GM21381 (cell line): Measurements from ENCODE around the gene RTN4RL1.

Source experiments
- ATAC-seq: cut with Tn5 transposase; IDR thresholded peaks from one replicate; pipeline ENCODE4 v1.9.1; 2021; ENCODE audit warnings: mild to moderate bottlenecking, moderate library complexity; ENCODE audit not compliant: unreplicated experiment

RTN4RL1 gene

DNA sequence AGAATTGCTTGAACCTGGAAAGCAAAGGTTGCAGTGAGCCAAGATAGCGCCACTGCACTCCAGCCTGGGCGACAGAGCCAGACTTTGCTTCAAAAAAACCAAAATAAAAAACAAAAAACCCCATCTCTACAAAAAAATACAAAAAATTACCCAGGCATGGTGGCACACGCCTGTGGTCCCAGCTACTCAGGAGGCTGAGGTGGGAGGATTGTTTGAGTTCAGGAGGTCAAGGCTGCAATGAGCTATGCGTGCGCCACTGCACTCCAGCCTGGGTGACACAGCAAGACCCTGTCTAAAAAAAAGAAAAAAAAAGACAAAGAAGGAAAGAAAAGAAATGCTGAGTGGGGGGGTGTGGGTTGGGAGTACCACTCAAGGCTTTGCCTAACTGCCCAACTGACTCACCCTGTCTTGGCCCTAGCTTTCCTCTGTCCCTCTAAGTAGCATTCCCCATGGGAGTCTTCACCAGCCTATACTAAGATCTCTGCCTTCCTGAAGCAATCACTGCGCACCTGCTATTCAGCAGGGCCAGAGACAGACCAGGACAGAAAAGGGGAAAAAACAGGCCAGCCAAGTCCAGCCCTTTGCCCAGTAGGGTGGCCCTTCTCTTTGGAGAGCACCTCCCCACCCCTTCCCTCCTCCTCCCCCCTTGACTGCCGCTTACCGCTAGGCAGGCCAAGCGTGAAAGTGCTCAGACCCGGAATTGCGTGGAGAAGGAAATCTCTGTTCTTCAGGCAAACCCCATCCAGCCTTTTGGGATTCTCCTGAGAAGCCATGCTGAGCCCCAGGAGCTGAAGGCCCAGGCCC is 45.8 kb downstream of the RTN4RL1 start:
- no peak for ATAC-seq

DNA sequence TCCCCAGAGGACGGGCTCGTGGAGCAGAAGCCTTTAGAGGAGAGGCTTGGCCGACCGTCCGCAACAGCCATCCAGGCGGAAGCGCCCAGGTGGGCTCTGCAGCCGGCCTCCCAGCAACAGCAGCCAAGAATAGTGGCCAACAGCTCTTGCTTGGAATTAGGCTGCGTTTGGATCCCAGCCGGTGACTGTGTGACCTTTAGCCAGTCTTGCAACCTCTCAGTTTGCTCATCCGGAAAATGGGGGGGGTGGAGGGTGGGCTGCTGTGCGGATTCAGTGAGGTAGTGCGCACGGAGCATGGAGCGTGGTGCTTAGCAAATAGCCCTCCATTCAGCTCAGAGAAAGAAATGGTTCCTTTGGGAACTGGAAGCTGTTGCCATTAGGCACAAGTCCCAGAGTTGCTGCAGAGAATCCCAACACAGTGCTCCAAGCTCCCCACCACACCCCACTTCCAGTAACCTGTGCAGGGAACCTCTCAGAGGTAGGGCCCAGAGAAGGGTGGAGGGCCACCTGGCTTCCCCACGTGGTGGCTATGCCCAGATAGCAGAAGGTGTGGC is 46.7 kb downstream of the RTN4RL1 start:
- ATAC-seq, result no peak

- no peak for ATAC-seq
Observed at GRCh38 chr17:1977583-1978395, 47.3 kb downstream of the RTN4RL1 start.

DNA sequence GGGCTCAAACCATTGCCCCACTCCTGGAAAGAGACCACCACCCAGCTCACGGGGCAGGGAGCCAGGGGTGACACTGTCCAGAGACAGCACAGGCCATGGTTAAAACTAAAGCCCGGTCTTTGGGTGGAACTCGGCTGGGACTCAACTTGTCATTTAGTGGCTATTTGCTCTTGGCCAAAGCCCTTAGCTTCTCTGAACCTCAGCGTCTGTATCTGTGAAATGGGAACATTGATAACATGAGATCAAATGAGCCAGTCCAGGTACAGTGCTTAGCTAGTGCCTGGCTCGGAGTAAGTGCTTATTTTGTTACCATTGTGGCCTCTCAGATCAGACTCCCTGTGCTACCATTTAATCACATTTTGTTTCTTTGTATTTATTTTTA is 48.5 kb downstream of the RTN4RL1 start:
- ATAC-seq, result no peak

DNA sequence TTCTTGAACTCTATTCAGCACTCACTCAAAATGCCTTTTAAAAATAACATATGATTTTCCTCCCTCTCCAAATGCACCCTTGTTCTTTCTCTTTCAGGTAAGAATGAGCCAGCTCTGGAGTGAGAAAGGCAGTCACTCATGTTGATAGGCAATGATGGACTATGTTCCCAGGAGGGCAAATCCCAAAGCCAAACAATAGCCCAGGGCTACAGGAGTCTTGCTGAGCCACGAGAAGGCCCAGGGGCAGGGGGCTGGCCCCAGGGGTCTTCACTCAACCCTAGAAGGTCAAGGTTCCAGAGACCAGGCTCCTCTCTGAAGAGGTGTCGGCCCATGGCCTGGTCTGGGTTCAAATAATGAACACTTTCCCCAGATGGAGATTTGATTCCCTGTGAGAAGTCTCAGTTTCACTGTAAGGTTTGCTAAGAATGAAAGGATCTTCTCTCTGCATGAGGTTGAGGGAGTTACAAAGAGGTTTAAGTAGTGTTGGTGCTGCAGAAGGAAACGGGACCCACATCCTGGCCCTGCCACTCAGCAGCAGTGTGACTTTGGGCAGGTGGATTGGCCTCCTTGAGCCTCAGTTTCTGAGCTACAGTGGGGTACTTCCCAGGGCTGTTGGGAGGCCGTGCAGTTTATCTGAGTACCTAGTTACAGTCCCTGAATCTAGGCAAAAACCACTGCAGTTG is 49.0 kb downstream of the RTN4RL1 start:
- no peak for ATAC-seq

GRCh38 chr17:1975573-1975972 is 49.6 kb downstream of the RTN4RL1 start:
- no peak for ATAC-seq

DNA sequence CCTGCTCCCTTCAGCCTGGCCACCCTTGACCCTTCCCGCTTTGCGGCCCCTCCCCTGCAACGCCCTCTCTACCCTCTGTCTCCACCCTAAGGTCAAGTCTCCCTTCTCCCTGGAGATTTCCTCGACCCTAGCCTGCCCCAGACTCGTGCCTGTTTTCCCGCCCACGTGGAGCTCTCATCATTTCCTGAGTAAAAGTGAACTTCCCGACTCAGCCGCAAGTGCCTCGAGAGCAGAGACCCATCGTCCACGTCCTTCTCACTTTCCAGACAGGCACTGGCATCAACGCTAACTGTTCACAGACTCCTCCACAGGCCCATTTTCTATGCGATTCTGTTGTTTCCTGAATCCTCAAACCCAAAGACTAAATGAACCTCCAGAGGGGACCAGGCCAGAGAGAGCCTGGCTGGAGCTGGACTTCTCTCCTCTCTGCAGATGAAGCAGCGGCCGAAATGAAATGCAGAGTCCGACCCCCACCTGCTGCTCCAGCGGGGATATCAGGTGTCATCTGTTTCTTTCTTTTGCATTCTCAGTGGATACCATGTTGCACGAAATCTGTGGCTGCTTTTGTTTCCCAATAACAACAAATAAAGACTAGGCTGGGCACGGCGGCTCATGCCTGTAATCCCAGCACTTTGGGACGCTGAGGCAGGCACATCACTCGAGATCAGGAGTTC is 52.5 kb downstream of the RTN4RL1 start:
- no peak for ATAC-seq

- ATAC-seq, result no peak
Observed at GRCh38 chr17:1970843-1971384, 54.2 kb downstream of the RTN4RL1 start.

GRCh38 chr17:1969712-1970111 is 55.4 kb downstream of the RTN4RL1 start:
- no peak for ATAC-seq

GRCh38 chr17:1967213-1967612 is 57.9 kb downstream of the RTN4RL1 start:
- no peak for ATAC-seq

- ATAC-seq, result no peak
Observed at GRCh38 chr17:1966274-1967086, 58.7 kb downstream of the RTN4RL1 start.

DNA sequence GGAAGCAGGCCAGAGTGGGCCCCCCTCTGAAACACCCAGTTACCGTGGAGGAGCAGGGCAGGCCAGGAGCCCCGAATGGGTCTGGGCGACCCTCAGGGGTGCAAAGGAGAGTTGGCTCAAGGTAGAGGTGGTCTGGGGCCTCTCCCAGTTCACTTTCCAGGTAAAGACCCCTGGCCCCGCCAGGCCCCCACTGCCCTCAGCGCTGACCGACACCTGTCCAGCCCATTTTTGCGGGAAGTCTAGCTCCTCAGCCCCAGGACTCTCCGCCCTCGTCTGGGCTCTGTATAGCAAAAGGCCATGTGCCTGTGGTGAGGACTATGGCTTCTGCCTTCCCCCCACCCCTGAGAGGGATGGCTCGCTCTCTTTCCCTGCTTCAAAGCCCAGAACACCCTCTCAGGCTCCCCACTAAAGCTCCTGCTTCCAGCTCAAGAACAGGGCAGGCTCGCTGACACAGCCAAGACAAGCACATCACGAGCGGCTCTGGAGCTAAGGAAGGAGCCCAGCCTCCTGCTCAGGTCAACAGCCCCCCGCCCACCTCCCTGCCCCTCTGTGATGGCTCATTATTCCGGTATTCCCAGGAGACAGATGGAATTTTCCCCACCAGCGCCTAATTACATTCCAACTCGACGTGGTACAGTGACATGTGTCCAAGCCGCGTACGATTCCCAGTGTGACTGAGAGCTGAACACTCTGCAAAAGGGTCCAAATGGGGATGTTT is 59.4 kb downstream of the RTN4RL1 start:
- ATAC-seq, result no peak

- no peak for ATAC-seq
Observed at GRCh38 chr17:1963250-1963649, 61.9 kb downstream of the RTN4RL1 start.

- no peak for ATAC-seq
Observed at GRCh38 chr17:1961189-1961588, 63.9 kb downstream of the RTN4RL1 start.

DNA sequence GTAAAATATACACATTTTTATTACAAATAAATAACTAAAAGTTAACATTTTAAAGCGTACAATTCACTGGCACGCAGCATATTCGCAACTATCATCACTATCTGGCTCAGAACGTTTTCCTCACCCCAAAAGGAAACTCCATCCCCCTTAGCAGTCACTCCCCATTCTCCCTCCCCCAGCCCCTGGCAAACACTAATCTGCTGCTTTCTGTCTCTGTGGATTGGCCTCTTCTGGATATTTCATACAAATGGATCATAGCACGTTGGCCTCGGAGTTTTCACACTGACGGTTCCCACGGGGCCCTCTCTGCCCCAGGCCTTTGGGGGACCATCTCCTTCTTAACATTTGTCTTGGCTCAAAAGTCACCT is 64.6 kb downstream of the RTN4RL1 start:
- no peak for ATAC-seq

GRCh38 chr17:1959871-1960544 is 65.1 kb downstream of the RTN4RL1 start:
- ATAC-seq, result no peak

DNA sequence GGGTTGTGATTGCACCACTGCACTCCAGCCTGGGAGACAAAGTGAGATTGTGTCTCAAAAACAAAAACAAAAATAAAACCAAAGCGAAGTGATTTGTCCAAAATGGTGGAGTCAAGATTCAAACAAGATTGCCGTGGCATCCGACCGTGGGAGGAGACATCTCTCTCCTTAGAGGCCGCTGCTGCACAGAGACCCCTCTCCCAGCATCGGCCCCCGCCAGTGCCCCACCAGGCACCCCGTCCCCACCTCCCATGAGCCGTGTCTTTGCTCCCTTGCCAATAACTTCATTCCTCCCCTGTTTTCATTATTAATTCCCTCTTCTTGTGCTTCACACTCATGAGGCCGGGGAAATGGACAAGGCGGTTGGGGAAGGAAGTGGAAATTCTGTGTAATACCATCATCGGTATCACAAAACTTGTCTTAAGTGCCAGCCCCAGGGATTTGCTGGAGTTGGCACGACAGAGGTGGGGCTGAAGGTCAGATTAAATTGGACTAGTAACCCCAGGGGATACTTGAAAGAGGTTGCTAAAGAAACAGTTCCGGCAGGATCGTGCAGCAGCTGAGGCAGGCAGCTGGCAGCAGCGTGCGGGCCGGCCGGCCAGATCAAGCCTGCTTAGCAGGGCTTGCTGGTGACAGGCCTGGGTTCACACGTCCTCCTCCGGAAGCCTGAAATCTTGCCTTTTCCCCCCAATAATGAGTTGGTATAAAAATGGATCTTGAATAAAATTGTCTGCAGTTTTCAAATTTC is 66.8 kb downstream of the RTN4RL1 start:
- no peak for ATAC-seq

GRCh38 chr17:1957037-1957436 is 68.1 kb downstream of the RTN4RL1 start:
- no peak for ATAC-seq
